K562 (cell line): ENCODE results near the gene GCDH. TPM values are rescaled to one million over a fixed set of nuclear protein-coding genes. Genes with fewer than 3 reads are reported as not detected.
A peak's percentile ranks its signal among the peaks of the same experiment; 100 is the strongest.

Experiments used
- ATF1 ChIP-seq, 2 experiments: fragments of 450-650 bp in 1 of 2; IDR thresholded peaks; 2 replicates each; pipeline ENCODE4 v1.6.1; 2016; ENCODE audit warnings: missing compliant biosample characterization in 1 of 2, missing genetic modification characterization in 1 of 2
- FIP1L1 ChIP-seq: fragments of 200-400 bp; formaldehyde crosslinking; IDR thresholded peaks from 2 replicates; pipeline ENCODE4 v1.6.1; 2018; ENCODE audit warnings: mild to moderate bottlenecking, low read depth, low read length; ENCODE audit not compliant: poor library complexity, severe bottlenecking
- FOSL1 ChIP-seq: fragments of 200-800 bp; sonication (Bioruptor generic); conservative IDR thresholded peaks from 2 replicates; pipeline ENCODE4 v1.6.1; 2016; ENCODE audit warnings: missing genetic modification characterization, missing compliant biosample characterization
- LEF1 ChIP-seq: fragments of 450-650 bp; IDR thresholded peaks from 2 replicates; pipeline ENCODE4 v1.6.1; 2016; ENCODE audit warnings: mild to moderate bottlenecking
- NFE2 ChIP-seq: IDR thresholded peaks from 2 replicates; pipeline ENCODE4 v1.6.1; 2014; ENCODE audit warnings: antibody characterized with exemption, low read depth
- PTRF ChIP-seq: fragments of 450-650 bp; IDR thresholded peaks from 2 replicates; pipeline ENCODE4 v1.6.1; 2016; ENCODE audit warnings: mild to moderate bottlenecking, missing genetic modification characterization, missing compliant biosample characterization
- SOX6 ChIP-seq: fragments of 450-650 bp; IDR thresholded peaks from 2 replicates; pipeline ENCODE4 v1.6.1; 2014; ENCODE audit warnings: mild to moderate bottlenecking
- SPI1 ChIP-seq: IDR thresholded peaks from 2 replicates; pipeline ENCODE4 v1.6.1; 2011; ENCODE audit warnings: low read depth, low read length, control low read depth, borderline replicate concordance
- TAL1 ChIP-seq: fragments of 450-650 bp; IDR thresholded peaks from 2 replicates; pipeline ENCODE4 v1.6.1; 2016; ENCODE audit warnings: mild to moderate bottlenecking
- ZBTB7A ChIP-seq: IDR thresholded peaks from 2 replicates; pipeline ENCODE4 v1.6.1; 2011; ENCODE audit warnings: low read depth, mild to moderate bottlenecking, low read length, moderate library complexity, borderline replicate concordance; ENCODE audit not compliant: control insufficient read depth
- ZC3H4 ChIP-seq: sonication (generic); formaldehyde crosslinking; IDR thresholded peaks from 2 replicates; pipeline ENCODE4 v1.9.0; 2021; ENCODE audit warnings: missing genetic modification reagents, borderline replicate concordance
- ZNF124 ChIP-seq: sonication (generic); formaldehyde crosslinking; IDR thresholded peaks from 2 replicates; pipeline ENCODE4 v1.8.1; 2022; ENCODE audit warnings: missing genetic modification reagents
- ZNF282 ChIP-seq: sonication (generic); formaldehyde crosslinking; IDR thresholded peaks from 2 replicates; pipeline ENCODE4 v1.8.1; 2023; ENCODE audit warnings: missing genetic modification reagents
- polyA plus RNA-seq, 8 experiments: library from polyadenylated mRNA; depleted of rRNA in 4 of 8; stranded (reverse) in 5 of 8; unstranded in 3 of 8; fragments of >200 nt; fragmentation: Nextera tagmentation in 2 of 8; fragmentation: Illumina TruSeq in 1 of 8; extraction: Ambion mirVana in 2 of 8; extraction: Trizol in 1 of 8; gene quantifications; 2 replicates each; pipeline versions ENCODE4 v1.2.1 to v1.2.3, GENCODE V29; 2011 to 2014; ENCODE audit warnings: inconsistent platforms in 1 of 8, missing spikeins in 1 of 8
- total RNA-seq, 7 experiments: library from RNA; depleted of rRNA in 6 of 7; stranded (reverse); fragments of >200 nt in 6 of 7; fragmentation: Illumina TruSeq in 2 of 7; extraction: Trizol in 2 of 7; gene quantifications; 2 replicates each; pipeline versions ENCODE4 v1.2.1 to v1.2.3, GENCODE V29; 2011 to 2021; ENCODE audit warnings: low replicate concordance in 1 of 7
- TF ChIP-seq, protein P1 (sequence below): sonication (generic); formaldehyde crosslinking; IDR thresholded peaks from 2 replicates; pipeline ENCODE4 v1.8.0; 2022; ENCODE audit warnings: missing genetic modification reagents, mild to moderate bottlenecking, borderline replicate concordance
- TF ChIP-seq, protein P2 (sequence below): fragments of 250-450 bp; sonication (Bioruptor Pico); IDR thresholded peaks from 2 replicates; pipeline ENCODE4 v1.5.0; 2020; ENCODE audit warnings: mild to moderate bottlenecking, borderline replicate concordance
- TF ChIP-seq, protein P3 (sequence below): fragments of 450-650 bp; IDR thresholded peaks from 2 replicates; pipeline ENCODE4 v1.6.1; 2017; ENCODE audit warnings: antibody characterized with exemption

GCDH gene
- total and polyA plus RNA-seq, 9 of the 15 experiments (the other 6 are each of a cell fraction or from before 2014, with no cell fraction given), result 2.9 to 50.8 (median 19.1) TPM

DNA sequence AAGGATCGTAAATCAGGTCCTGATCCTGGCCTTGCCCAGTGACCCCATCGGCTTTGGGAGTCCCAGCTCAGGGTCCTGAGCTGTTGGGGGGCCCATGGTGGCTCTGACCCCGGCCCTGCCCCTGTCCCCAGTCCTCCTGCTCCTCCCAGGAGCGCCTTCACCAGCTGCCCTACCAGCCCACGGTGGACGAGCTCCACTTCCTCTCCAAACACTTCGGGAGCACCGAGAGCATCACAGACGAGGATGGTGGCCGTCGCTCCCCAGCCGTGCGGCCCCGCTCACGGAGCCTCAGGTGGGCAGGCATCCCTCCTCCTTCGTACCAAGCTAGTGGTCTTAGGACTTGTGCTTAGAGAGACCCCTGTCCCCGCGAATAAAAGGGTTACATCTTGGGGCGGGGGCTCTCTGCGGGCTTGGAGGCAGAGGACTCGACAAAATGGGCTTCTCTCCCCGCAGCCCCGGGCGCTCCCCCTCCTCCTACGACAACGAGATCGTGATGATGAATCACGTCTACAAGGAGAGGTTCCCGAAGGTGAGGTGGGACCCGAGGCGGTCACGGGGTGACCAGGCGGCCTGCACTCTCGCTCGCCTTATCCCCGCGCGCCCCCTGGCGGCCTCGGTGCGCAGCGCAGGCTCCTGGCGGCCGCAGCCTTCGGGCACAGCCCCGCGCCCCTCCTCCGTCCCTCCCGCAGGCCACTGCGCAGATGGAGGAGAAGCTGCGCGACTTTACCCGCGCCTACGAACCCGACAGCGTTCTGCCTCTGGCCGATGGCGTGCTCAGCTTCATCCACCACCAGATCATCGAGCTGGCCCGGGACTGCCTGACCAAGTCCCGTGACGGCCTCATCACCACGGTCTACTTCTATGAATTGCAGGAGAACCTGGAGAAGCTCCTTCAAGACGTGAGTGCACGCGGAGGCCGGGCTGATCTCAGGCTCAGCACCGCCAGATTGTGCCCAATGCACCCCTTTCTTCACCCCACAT is 43.5 kb upstream of the GCDH start (continued):
- TF ChIP-seq, protein P1, sequence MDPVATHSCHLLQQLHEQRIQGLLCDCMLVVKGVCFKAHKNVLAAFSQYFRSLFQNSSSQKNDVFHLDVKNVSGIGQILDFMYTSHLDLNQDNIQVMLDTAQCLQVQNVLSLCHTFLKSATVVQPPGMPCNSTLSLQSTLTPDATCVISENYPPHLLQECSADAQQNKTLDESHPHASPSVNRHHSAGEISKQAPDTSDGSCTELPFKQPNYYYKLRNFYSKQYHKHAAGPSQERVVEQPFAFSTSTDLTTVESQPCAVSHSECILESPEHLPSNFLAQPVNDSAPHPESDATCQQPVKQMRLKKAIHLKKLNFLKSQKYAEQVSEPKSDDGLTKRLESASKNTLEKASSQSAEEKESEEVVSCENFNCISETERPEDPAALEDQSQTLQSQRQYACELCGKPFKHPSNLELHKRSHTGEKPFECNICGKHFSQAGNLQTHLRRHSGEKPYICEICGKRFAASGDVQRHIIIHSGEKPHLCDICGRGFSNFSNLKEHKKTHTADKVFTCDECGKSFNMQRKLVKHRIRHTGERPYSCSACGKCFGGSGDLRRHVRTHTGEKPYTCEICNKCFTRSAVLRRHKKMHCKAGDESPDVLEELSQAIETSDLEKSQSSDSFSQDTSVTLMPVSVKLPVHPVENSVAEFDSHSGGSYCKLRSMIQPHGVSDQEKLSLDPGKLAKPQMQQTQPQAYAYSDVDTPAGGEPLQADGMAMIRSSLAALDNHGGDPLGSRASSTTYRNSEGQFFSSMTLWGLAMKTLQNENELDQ (CRISPR knock-in tag), result no peak
- TF ChIP-seq, protein P2, sequence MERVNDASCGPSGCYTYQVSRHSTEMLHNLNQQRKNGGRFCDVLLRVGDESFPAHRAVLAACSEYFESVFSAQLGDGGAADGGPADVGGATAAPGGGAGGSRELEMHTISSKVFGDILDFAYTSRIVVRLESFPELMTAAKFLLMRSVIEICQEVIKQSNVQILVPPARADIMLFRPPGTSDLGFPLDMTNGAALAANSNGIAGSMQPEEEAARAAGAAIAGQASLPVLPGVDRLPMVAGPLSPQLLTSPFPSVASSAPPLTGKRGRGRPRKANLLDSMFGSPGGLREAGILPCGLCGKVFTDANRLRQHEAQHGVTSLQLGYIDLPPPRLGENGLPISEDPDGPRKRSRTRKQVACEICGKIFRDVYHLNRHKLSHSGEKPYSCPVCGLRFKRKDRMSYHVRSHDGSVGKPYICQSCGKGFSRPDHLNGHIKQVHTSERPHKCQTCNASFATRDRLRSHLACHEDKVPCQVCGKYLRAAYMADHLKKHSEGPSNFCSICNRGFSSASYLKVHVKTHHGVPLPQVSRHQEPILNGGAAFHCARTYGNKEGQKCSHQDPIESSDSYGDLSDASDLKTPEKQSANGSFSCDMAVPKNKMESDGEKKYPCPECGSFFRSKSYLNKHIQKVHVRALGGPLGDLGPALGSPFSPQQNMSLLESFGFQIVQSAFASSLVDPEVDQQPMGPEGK, result no peak
- TF ChIP-seq SPI1, result no peak; the same call in 1 of the 2 replicates
- no peak for TF ChIP-seq ZNF124 (CRISPR knock-in tag)
- TF ChIP-seq FIP1L1, result peak; percentile 44
- TF ChIP-seq SOX6, result peak; percentile 55; the same call in 1 of the 2 replicates
- peak; percentile 94 for TF ChIP-seq ZBTB7A
- no peak for TF ChIP-seq PTRF (tag)
- TF ChIP-seq ZC3H4 (CRISPR knock-in tag), result no peak
- no peak for TF ChIP-seq ATF1 (CRISPR knock-in tag; IDR thresholded peaks at IDR 0.05)
- peak; percentile 55 for TF ChIP-seq ATF1 (tag; IDR thresholded peaks at IDR 0.05)
- TF ChIP-seq NFE2, result no peak
- peak; percentile 61 for TF ChIP-seq FOSL1
- 0 out of 2 replicates have a peak, but pooled peaks have one; percentile 52 for TF ChIP-seq ZNF282 (CRISPR knock-in tag)
- TF ChIP-seq, protein P3, sequence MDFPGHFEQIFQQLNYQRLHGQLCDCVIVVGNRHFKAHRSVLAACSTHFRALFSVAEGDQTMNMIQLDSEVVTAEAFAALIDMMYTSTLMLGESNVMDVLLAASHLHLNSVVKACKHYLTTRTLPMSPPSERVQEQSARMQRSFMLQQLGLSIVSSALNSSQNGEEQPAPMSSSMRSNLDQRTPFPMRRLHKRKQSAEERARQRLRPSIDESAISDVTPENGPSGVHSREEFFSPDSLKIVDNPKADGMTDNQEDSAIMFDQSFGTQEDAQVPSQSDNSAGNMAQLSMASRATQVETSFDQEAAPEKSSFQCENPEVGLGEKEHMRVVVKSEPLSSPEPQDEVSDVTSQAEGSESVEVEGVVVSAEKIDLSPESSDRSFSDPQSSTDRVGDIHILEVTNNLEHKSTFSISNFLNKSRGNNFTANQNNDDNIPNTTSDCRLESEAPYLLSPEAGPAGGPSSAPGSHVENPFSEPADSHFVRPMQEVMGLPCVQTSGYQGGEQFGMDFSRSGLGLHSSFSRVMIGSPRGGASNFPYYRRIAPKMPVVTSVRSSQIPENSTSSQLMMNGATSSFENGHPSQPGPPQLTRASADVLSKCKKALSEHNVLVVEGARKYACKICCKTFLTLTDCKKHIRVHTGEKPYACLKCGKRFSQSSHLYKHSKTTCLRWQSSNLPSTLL, result no peak
- TF ChIP-seq LEF1, result no peak
- TF ChIP-seq TAL1, result no peak
